Stimulated activated naive CD4-positive, alpha-beta T cell treated with Interleukin-2 at 50 U/mL for 16 hours (primary cell): ENCODE measurements around the gene KLK8.

ENCODE experiments used
- DNase-seq: peaks from one replicate; lab custom pipeline; 2025; lab: John Stamatoyannopoulos, UW

Gene KLK8, protein sequence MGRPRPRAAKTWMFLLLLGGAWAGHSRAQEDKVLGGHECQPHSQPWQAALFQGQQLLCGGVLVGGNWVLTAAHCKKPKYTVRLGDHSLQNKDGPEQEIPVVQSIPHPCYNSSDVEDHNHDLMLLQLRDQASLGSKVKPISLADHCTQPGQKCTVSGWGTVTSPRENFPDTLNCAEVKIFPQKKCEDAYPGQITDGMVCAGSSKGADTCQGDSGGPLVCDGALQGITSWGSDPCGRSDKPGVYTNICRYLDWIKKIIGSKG

DNA sequence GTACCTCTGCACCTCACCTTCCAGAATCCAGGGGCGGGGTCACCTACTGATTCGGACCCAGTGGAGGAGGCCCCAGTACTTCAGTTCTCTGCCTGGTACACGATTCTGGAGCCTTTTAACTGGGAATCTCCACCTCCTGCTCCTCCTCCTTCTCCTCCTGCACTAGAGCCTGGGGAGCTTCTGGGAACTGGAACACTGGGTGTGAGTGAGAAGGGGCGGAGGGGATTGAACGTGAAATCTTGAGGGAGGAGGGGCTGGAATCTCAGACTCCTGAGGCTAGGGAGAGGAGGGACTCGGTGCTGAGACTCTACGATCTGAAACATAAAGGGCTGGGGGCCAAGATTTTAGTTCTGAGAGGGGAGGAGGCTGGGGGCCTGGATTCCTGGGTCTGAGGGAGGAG lies at the start of gene KLK8:
Gene KLK8, minus strand, starts transcription at position 90 of the 400 bp plus-strand sequence. CDS start 437 bp downstream, outside the sequence.
- no peak for DNase-seq

DNA sequence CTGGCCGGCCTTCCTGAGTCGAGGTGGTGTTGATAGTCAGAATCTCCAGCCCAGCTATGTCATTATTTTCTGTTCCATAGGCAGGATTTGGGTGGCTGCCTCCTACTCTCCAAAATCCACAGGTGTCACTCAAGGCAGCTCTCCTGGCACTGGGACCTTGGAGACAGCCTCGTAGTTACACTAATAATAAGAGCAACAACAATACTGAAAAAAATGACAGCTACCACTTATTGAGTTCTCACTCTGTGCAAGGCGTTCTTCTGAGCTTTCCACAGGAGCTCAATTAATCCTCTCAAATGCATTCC lies 45.6 kb upstream of the KLK8 start:
- no peak for DNase-seq

DNA sequence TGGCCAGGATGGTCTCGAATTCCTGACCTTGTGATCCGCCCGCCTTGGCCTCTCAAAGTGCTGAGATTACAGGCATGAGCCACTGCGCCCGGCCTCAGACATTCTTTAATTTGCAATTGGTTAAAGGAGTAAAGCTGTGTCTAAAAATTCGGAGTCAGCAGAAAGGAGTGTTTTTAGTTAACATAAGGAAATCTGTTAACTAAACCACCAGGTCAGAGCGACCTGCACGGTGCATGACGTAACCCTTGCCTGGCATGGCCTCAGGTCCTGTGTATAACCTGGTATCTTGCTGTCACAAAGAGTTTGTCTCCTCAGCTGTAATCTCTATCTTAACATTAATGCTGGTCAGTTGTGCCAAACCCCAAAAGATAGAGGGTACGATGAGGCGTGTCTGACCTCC lies 42.9 kb upstream of the KLK8 start:
- DNase-seq = no peak

DNA sequence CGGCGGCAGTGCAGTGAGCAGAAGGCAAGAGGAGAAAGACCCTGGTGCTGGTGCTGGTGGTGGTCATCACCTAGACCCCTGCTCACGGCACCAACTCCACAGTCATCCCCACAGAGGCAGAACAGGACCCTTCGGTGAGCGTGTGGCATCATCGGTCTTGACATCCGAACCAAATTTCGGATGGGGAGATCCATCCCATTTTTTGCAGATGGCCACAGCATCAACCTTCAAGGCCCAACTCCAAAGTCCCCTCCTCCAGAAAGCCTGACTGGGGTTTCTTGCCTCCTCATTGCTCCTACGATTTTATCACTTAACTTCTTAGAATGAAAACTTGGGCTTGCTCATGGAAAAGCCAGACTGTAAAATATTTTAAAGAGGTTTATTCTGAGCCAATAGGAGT lies 42.1 kb upstream of the KLK8 start:
- no peak for DNase-seq

DNA sequence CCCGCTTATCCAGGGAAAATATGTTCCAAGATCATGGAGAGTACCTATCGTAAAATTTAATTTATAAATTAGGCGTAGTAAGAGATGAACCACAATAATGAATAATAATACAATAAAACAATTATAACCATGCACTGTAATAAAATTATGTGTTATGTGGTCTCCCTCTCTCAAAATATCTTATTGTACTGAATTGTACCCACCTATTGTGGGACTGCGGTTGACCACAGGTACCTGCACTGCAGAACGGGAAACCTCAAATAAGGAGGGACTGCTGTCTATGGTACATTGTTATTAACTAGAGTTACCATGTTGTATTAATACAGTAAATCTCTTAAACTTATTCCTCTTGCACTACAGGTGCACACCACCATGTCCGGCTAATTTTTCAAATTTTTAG lies 38.7 kb upstream of the KLK8 start:
- DNase-seq = no peak

DNA sequence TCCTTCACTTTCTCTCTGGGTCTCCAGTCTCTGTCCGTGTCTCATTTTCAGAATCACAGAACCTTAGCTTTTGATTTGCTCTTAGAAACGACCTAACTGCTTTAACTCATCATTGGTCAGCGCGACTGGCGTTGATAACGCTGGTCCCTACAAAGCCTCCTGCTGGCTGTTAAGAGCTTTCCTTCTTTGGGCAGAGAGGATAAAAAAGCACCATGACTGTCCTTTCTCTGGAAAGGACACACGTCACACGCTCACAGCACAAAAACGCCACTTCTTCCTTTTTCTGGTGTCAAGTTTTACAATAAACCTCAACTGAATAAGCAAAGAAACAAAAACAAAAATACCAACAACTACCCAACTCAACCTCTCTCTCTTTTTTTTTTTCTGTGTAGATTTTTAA lies 35.1 kb upstream of the KLK8 start:
- DNase-seq = no peak

DNA sequence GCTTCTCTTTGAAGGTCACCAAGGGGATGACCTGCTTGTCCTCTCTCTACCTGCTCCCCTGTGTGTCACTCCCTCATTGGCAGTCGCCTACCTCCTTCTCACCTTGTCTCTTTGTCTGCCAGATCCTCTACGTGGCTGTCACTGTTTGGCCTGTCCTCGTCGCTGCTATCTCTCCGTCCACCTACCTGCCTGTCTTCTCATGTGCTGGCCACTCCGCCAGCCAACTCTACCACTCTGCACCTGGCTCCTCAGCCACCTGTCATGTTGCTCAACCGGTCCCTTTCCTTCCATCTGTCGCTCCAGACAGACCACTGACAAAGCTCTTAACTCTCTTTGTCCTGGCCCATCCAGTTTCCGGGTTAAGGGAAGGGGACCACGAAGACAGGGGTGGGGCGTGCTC lies 33.3 kb upstream of the KLK8 start, which contains the start of gene KLK12:
Gene KLK12, minus strand, starts transcription at position 299 of the 400 bp plus-strand sequence. CDS start 381 bp downstream, outside the sequence.
- no peak for DNase-seq

DNA sequence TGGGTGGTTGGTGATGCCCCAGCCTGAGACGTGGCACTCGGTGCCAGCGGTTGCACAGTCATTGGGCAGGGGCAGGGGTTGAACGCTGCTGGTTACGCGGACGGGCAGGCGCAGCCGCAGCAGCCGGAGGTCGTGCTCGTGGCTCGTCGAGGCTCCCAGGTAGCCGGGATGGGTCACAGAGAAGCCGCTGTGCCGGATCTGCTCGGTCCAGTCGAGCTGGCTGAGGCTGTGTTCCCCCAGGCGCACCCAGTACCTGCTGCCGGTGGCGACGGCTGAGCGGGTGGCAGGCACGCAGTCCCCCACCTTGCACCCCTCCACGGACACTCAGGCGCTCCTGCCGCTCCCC lies 30.4 kb upstream of the KLK8 start:
- DNase-seq = no peak

DNA sequence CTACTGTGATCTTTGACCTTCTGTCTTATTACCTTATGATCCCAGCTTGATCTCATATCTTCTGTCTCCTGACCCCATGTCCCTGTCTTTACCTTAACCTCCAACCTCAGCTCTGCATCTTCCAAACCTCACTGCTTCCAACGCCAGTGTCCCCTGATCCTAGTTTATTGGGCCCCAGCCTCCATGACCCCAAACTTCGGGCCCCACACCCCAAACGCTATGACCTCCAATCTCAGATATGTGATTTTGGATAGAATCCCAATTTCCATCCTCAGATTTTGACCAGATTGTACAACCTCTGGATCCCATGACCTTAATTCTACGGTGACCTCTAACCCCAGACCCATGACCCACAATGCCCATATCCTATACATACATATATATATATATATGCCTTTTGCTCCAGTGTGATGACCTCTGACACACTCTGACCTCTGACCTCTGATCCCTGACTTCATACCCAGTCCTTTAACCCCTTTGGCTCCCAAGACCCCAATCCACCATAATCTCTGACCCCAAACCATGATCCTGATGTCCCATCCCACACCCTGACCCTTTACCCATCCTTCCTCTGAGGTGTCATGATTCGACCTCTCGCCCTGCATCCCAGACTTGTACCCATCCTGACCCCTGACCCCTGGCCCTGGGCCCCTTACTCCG lies 29.9 kb upstream of the KLK8 start:
- DNase-seq = no peak

DNA sequence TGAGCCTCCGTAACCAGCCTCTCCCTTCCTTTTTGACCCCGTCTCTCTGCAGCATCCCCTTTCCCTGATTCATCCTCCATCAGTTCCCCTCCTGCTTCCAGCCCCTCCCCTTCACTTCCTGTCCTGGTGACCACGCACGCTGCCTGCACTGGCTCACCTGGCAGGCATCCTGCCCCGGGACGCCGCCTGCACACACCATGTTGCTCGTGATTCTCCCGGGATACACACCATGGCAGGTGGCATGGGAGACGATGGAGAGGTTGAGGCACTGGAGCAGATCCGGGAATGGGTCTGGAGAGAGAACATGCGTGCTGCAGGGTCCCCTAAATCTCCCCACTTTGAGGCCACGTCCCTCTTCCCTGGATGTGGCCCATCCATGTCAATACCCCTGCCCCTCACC lies 29.2 kb upstream of the KLK8 start:
- no peak for DNase-seq

DNA sequence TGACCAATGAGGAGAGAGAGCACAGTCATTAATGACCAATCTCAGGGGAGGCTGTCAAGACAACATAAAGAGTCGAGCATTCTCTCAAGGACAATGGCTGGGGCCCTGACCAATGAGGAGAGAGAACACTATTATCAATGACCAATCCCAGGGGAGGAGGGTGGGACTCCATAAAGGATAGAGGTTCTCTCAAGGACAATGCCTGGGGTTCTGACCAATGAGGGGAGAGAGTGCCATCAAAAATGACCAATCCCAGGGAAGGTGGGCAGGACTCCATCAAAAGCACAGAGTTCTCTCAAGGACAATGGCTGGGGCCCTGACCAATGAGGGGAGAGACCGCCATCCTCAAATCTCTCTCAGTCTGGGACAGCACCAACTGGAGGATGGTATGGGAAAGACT lies 28.3 kb upstream of the KLK8 start:
- DNase-seq = no peak

DNA sequence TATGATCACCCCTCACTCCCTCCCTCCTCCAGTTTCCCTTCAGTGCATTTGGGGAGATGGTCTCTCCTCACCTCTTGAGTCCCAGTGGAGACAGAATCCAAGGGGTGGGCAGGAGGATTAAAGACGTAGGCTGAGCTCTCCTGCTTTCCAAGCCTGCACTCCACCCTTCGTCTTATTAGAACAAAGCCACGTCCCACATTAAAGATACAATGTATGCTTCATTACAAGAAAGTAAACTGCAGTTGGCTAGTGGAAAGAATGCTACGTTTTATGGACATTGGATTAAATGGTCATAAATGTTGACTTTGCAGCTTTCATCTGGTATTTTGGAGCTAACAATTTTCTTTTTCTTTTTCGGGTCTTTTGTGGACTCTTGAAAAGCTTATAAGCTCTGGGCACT lies 26.5 kb upstream of the KLK8 start:
- no peak for DNase-seq

DNA sequence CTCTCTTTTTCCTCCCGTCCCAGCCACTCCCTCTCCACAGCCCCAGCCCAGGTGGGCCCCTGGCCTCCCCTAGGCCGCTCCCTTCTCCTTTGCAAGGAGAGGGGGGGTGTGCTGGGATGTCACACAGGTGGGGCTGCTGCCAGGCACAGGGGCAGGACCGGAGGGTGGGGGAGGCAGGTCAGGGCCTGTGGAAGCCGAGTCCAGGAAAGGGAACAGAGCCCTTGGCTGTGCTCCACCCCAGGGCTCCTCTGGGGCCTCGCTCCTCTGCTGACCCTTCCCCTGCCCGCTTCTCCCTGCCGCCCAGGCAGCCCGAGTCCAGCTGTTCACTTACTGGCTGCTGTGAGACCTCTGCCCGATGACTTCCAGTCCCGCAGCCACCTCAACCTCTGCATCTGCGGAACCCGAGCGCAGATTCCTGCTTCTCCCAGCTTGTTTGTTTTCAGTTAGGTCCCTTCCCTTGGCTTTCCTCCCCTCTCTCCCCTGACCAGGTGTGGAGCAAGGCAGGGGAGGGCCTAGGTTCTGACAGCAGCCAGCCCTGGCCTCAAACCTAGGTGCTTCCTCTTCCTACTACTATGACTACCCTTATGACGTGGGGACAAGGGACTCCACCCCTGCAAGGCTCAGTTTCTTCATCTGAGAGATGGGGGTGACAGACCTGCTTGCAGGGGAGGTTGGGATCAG lies 25.9 kb upstream of the KLK8 start:
- DNase-seq = no peak

DNA sequence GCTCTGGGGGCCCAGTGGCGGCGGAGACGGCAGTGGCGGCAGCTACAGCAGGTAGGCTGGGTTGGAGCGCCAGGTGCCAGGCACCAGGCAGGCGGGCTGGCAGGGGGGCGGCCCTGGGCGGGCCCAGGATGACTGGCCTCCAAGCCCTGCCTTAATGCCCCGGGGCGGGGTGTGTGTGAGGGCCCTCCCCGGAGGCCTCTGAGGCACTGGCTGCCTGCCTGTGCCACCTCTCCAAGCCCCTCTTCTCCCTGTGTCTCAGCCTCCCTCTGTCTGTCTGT lies 25.1 kb upstream of the KLK8 start, which contains the start of gene KLK11:
Gene KLK11, minus strand, starts transcription at position 63 of the 278 bp plus-strand sequence. CDS start 985 bp downstream, outside the sequence.
- no peak for DNase-seq

DNA sequence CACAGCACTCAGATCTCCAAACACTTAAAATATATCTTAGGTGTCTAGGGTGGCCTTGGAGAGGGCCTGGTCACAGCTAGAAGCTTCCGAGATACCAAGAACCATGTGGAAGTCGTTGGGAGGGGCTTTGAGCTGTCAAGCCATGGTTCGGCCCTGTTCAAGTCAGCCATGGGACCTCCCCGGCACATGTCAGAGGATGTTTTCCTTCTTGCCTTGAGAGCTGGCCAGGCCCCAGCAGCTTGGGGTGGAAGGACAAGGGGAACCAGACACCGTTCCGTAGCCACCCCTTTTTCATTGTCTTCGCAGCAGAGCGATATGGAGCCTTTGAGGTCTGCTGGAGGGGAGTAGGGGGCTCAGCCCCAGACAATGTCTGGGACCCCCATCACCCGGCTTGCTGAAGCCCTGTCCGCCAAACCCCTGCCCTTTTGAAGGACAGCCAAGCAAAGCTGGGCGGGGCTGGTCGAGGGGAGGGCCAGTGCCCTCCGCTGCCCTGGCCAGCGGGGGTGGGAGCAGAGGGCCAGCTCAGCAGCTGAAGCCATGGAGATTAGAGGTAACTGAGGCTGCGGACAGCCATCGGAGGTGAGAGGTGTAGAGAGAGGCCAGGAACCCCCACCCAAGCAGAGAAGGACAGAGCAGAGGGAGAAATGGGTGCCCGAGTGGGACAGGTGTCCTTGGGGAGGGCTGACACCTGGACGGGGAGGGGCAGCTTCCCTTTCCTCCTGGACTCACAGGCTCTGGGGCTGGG lies 24.6 kb upstream of the KLK8 start:
- DNase-seq = no peak

DNA sequence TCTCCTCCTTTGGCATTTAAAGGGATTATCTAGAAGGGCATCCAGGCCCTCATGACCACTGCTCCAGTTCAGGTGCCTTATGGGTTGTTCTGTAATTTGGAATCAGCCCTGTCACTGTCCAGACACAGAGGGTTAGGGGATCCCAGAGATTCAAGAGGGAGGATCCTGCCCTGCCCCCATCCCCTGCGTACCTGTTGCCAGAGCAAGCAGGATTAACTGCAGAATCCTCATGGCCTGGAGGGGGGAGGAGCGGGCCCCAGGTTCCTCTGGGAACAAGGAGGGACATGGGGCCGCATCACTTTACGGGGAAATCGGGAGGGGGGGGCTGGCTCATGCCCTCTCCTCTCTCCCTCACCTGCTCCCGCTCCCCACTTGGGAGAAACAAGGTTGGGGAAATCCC lies 24.0 kb upstream of the KLK8 start:
- no peak for DNase-seq

DNA sequence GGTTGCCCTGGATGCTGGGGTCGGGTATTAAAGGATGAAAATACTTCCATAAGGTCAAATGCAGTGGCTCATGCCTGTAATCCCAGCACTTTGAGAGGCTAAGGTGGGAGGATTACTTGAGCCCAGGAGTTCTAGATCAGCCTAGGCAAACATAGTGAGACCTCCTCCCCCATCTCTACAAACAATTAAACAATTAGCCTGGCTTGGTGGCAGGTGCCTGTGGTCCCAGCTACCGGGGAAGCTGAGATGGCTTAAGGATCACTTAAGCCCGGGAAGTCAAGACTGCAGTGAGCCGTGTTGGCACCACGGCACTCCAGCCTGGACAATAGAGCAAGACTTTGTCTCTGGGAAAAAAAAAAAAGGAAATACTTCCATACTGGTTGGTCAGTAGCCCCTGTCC lies 23.5 kb upstream of the KLK8 start:
- no peak for DNase-seq

DNA sequence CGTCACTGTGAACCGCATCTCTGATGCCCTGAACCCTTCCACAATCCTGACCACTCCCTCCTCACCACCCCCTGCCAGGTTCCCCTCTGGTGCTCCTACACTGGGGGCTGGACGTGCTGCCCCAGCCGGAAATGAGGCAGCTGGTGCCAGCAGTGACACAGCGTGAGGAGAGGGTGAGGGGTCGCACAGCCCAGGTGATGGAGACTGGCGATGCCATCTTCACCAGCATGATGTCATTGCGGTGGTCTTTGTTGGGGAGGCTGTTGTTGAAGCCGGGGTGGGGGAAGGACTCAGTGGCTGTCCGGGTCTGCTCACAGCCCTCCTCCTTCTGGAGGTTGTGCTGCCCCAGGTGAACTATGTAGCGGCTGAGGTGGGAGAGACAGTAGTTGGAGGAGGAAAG lies 22.5 kb upstream of the KLK8 start:
- DNase-seq = no peak

DNA sequence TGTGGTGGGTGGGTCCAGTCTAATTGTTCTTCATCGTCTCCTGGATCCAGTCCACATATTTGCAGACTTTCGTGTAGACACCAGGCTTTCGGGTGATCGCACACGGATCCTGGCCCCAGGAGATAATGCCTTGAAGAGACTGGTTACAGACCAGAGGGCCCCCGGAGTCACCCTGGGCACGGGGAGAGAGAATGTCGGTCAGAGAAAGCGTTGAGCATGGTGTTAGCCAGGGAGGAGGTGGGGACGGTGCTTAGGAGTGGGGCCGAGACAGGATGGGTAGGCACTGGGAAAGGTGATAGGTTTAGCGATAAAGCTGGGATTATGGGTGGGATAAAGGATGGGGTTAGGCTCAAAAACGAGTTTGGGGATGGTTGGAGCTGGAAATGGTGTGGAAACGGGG lies 21.1 kb upstream of the KLK8 start:
- no peak for DNase-seq

DNA sequence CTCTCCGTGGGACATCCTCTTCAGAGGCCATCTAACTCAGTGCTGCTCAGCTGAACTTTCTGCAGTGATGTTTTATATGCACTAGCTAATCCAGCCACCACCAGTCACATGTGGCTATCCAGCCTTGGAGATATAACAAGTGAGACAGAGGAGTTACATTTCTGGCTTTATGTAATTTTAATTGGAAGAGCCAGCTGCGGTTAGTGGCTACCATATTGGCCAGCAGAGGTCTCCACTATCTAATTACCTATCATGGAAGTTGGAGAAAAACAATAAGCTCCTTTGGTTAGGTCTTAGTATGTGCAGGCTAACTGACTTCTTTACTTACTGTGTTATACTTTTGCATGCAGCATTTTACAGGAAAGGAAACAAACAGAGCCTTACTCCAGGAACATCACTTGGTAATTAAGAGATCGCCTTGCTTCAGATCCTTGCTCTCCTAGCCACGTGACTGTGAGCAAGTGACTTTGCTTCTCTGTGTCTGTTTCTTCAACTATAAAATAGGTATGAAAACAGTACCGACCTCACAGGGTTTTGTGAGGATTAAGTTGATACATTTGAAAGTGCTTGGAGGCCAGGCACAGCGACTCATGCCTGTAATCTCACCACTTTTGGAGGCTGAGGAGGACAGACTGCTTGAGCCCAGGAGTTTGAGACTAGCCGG lies 19.7 kb upstream of the KLK8 start:
- no peak for DNase-seq

DNA sequence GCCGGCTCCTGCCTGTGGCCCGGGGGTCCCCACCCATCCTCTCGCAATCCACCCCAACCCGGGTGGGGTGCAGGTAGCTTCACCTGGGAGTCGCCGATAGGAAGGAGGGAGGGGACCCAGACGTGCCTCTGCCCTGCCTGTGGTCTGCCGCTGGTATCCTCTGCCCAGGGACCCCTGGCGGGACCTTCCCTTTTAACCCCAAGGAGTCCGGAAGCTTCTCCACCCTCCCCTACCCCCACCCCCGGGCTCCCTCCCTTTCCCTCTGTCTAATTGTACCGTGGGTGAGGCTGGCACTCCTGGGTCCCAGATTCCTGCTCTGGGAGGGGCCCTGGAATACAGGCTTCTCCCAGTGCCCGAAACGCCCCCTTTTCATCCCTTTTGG lies 18.1 kb upstream of the KLK8 start, which contains the start of gene KLK10:
Gene KLK10, minus strand, starts transcription at position 166 of the 382 bp plus-strand sequence. CDS start 579 bp downstream, outside the sequence.
- DNase-seq = no peak
